K562 (cell line): ENCODE results near the gene DHDH. TPM values are rescaled to one million over a fixed set of nuclear protein-coding genes. Genes with fewer than 3 reads are reported as not detected.

ENCODE experiments used
- ARHGAP35 ChIP-seq: fragments of 450-650 bp; IDR thresholded peaks from 2 replicates; pipeline ENCODE4 v1.6.1; 2018; ENCODE audit not compliant: partially characterized antibody
- CBX2 ChIP-seq: fragments of 200-600 bp; sonication (generic); IDR thresholded peaks from one replicate; pipeline ENCODE4 v1.6.1; 2012; ENCODE audit warnings: mild to moderate bottlenecking, low read length, inconsistent platforms; ENCODE audit not compliant: insufficient read depth, poor library complexity, severe bottlenecking
- CXXC5 ChIP-seq: fragments of 250-450 bp; sonication (Bioruptor Pico); IDR thresholded peaks from 2 replicates; pipeline ENCODE4 v1.8.0; 2022; ENCODE audit warnings: inconsistent platforms, mild to moderate bottlenecking, moderate library complexity
- EP300 ChIP-seq: IDR thresholded peaks from 2 replicates; pipeline ENCODE4 v1.6.1; 2012; ENCODE audit warnings: low read length, improper control_type of control experiment
- EP400 ChIP-seq: fragments of 450-650 bp; IDR thresholded peaks from 2 replicates; pipeline ENCODE4 v1.6.1; 2017; ENCODE audit warnings: antibody characterized with exemption, mild to moderate bottlenecking, moderate library complexity
- FOSL1 ChIP-seq: fragments of 200-800 bp; sonication (Bioruptor generic); conservative IDR thresholded peaks from 2 replicates; pipeline ENCODE4 v1.6.1; 2016; ENCODE audit warnings: missing genetic modification characterization, missing compliant biosample characterization
- HLTF ChIP-seq: fragments of 450-650 bp; IDR thresholded peaks from 2 replicates; pipeline ENCODE4 v1.6.1; 2016
- KAT7 ChIP-seq: sonication (generic); formaldehyde crosslinking; IDR thresholded peaks from 2 replicates; pipeline ENCODE4 v1.8.0; 2022; ENCODE audit warnings: missing genetic modification reagents, mild to moderate bottlenecking, borderline replicate concordance
- RBM39 ChIP-seq: fragments of 200-400 bp; formaldehyde crosslinking; optimal IDR thresholded peaks from 2 replicates; pipeline ENCODE3; 2018; ENCODE audit warnings: low read depth, low read length
- SMAD4 ChIP-seq: fragments of 250-450 bp; sonication (Bioruptor Pico); conservative IDR thresholded peaks from 2 replicates; pipeline ENCODE4 v1.8.0; 2021; ENCODE audit warnings: inconsistent platforms, mild to moderate bottlenecking, moderate library complexity
- STAT5B ChIP-seq: fragments of 250-450 bp; sonication (Bioruptor Pico); IDR thresholded peaks from 2 replicates; pipeline ENCODE4 v1.8.0; 2021; ENCODE audit warnings: mild to moderate bottlenecking, inconsistent platforms
- YY1 ChIP-seq, 3 experiments: IDR thresholded peaks; 2 replicates each; pipeline ENCODE4 v1.6.1; 2011; ENCODE audit warnings: low read length in 2 of 3, mild to moderate bottlenecking in 2 of 3, moderate library complexity in 2 of 3, borderline replicate concordance in 1 of 3, control low read depth in 1 of 3, low read depth in 1 of 3; ENCODE audit not compliant: insufficient read depth in 3 of 3, insufficient replicate concordance in 2 of 3, control insufficient read depth in 1 of 3, insufficient read length in 1 of 3; ENCODE audit errors: extremely low read depth in 1 of 3
- ZBTB17 ChIP-seq: fragments of 450-650 bp; formaldehyde crosslinking; IDR thresholded peaks from 2 replicates; pipeline ENCODE4 v1.4.0; 2020; ENCODE audit warnings: mild to moderate bottlenecking
- ZNF347 ChIP-seq: fragments of 450-650 bp; formaldehyde crosslinking; IDR thresholded peaks from 2 replicates; pipeline ENCODE4 v1.4.0; 2020; ENCODE audit warnings: low read depth, mild to moderate bottlenecking, moderate library complexity
- ZNF445 ChIP-seq: fragments of 250-450 bp; sonication (Bioruptor Pico); IDR thresholded peaks from 2 replicates; pipeline ENCODE4 v1.4.0; 2020; ENCODE audit warnings: low read depth, mild to moderate bottlenecking, moderate library complexity
- polyA plus RNA-seq, 8 experiments: library from polyadenylated mRNA; depleted of rRNA in 4 of 8; stranded (reverse) in 5 of 8; unstranded in 3 of 8; fragments of >200 nt; fragmentation: Nextera tagmentation in 2 of 8; fragmentation: Illumina TruSeq in 1 of 8; extraction: Ambion mirVana in 2 of 8; extraction: Trizol in 1 of 8; gene quantifications; 2 replicates each; pipeline versions ENCODE4 v1.2.1 to v1.2.3, GENCODE V29; 2011 to 2014; ENCODE audit warnings: inconsistent platforms in 1 of 8, missing spikeins in 1 of 8
- total RNA-seq, 7 experiments: library from RNA; depleted of rRNA in 6 of 7; stranded (reverse); fragments of >200 nt in 6 of 7; fragmentation: Illumina TruSeq in 2 of 7; extraction: Trizol in 2 of 7; gene quantifications; 2 replicates each; pipeline versions ENCODE4 v1.2.1 to v1.2.3, GENCODE V29; 2011 to 2021; ENCODE audit warnings: low replicate concordance in 1 of 7
- TF ChIP-seq, protein P1 (sequence below): fragments of 250-450 bp; sonication (Bioruptor Pico); IDR thresholded peaks from 2 replicates; pipeline ENCODE4 v1.4.0; 2020

The DHDH gene
- total and polyA plus RNA-seq, 9 of the 15 experiments (the other 6 are each of a cell fraction or from before 2014, with no cell fraction given), result 0.37 to 1.9 (median 0.87) TPM

DNA sequence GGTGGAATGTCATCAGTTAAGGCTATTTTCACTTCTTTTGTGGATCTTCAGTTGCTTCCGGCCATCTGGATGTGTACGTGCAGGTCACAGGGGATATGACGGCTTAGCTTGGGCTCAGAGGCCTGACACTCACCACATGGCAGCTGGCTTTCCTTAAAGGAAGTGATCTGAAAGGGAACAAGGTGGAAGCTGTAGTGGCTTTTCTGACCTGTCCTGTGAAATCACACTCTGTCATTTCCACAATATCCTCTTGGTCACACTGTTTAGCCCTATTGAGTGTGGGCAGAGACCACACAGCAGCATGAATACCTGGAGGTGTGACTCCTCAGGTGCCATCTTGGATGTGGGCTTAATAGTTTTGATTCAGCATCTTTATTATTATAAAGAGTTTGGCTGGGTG, 16.7 kb downstream of the DHDH start (continued):
- TF ChIP-seq, protein P1, sequence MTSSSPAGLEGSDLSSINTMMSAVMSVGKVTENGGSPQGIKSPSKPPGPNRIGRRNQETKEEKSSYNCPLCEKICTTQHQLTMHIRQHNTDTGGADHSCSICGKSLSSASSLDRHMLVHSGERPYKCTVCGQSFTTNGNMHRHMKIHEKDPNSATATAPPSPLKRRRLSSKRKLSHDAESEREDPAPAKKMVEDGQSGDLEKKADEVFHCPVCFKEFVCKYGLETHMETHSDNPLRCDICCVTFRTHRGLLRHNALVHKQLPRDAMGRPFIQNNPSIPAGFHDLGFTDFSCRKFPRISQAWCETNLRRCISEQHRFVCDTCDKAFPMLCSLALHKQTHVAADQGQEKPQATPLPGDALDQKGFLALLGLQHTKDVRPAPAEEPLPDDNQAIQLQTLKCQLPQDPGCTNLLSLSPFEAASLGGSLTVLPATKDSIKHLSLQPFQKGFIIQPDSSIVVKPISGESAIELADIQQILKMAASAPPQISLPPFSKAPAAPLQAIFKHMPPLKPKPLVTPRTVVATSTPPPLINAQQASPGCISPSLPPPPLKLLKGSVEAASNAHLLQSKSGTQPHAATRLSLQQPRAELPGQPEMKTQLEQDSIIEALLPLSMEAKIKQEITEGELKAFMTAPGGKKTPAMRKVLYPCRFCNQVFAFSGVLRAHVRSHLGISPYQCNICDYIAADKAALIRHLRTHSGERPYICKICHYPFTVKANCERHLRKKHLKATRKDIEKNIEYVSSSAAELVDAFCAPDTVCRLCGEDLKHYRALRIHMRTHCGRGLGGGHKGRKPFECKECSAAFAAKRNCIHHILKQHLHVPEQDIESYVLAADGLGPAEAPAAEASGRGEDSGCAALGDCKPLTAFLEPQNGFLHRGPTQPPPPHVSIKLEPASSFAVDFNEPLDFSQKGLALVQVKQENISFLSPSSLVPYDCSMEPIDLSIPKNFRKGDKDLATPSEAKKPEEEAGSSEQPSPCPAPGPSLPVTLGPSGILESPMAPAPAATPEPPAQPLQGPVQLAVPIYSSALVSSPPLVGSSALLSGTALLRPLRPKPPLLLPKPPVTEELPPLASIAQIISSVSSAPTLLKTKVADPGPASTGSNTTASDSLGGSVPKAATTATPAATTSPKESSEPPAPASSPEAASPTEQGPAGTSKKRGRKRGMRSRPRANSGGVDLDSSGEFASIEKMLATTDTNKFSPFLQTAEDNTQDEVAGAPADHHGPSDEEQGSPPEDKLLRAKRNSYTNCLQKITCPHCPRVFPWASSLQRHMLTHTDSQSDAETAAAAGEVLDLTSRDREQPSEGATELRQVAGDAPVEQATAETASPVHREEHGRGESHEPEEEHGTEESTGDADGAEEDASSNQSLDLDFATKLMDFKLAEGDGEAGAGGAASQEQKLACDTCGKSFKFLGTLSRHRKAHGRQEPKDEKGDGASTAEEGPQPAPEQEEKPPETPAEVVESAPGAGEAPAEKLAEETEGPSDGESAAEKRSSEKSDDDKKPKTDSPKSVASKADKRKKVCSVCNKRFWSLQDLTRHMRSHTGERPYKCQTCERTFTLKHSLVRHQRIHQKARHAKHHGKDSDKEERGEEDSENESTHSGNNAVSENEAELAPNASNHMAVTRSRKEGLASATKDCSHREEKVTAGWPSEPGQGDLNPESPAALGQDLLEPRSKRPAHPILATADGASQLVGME (CRISPR knock-in tag), result no peak
- TF ChIP-seq EP400, result no peak
- TF ChIP-seq ZNF445, result no peak
- no peak for TF ChIP-seq ZBTB17 (CRISPR knock-in tag)
- no peak for TF ChIP-seq KAT7 (CRISPR knock-in tag)
- TF ChIP-seq SMAD4 (CRISPR knock-in tag), result no peak
- no peak for TF ChIP-seq EP300
- peak in 1 of 3 experiments; percentile 61 for TF ChIP-seq YY1 (IDR thresholded peaks at IDR 0.05; ENCODE audit: borderline replicate concordance in 1 of 3, control insufficient read depth in 1 of 3, extremely low read depth in 1 of 3, insufficient read depth in 3 of 3, insufficient read length in 1 of 3, insufficient replicate concordance in 2 of 3, low read depth in 1 of 3, low read length in 2 of 3)
- TF ChIP-seq STAT5B, result no peak
- TF ChIP-seq CXXC5 (CRISPR knock-in tag), result 0 out of 2 replicates have a peak, but pooled peaks have one; percentile 10
- TF ChIP-seq ARHGAP35, result no peak
- TF ChIP-seq RBM39, result no peak
- TF ChIP-seq HLTF, result no peak
- TF ChIP-seq CBX2, result no peak
- no peak for TF ChIP-seq FOSL1 (tag)
- TF ChIP-seq ZNF347 (CRISPR knock-in tag), result no peak
